Umbilical cord (tissue), 2 donors: ENCODE data around the gene MSMB. TPM values are rescaled to one million over a fixed set of nuclear protein-coding genes. Genes with fewer than 3 reads are reported as not detected.
"Not testable (repeated sequence)": the region's sequence is repeated elsewhere in the genome, so short reads cannot be mapped to it uniquely, and the experiment has no call there.

ENCODE experiments used
- DNase-seq: peaks from one replicate; pipeline ENCODE4 v3.0.0-alpha.2; 2015; ENCODE audit warnings: low spot score
- total RNA-seq: library from RNA; depleted of rRNA; stranded (reverse); fragments of >200 nt; gene quantifications from one replicate; pipeline ENCODE4 v1.2.3, GENCODE V29; 2014; ENCODE audit warnings: low replicate concordance; ENCODE audit not compliant: insufficient read depth

MSMB gene
- total RNA-seq, 1 donor from 2014 or later, result not detected

DNA sequence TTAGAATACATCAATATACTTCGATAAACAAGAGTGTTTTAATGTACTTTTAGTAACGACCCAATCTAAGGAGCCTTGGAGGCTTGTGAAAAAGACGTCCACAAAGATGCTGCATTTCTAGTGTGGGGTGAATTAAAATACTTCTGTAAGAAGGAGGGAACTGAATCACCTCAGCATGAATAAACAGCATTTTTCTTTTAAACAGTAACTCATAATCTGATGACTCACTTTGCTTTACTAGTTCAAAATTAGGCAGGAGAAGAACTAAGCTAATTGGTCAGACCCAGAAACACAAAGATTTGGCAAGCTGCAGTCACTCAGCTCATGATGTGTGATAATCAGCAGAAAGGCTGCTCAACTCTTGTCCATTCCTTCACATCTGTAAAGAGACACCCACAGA lies 39.9 kb downstream of the MSMB start:
- DNase-seq, result no peak

DNA sequence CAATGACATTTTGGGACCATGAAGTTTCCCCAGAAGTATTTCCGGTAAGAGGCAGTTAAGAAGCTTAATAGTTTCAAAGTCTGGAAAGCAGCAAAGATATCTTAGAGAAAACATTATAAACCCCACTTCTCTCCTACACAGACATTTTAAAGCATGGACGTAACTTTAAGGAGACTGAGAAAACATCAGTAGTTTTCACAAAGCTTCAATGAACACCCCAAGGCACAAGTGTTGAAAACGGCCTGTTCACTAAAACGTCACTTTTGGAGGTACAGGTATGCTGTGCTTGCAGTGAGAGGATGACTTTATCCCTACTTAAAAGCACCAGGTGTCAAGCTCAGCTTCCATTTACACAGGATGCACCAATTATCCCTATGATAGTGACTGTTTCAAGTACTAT lies 40.7 kb downstream of the MSMB start:
- DNase-seq, result no peak

DNA sequence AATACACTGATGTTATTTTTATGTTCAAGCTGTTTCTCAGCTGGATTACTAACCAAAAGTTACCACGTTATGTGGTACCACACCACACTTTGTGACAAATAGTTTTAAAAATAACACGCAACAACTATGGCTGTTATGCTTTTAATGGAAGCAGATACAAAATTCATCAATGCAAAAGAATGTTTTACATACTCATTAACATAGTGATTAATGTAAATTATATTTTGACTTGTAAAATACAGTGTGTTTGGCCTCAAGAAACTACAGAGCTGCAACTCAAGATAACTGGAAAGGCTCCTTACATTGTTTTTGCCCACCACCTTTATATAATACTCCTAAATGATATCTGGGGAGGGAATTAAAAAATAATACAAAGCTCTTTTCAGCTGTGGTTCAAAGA lies 41.1 kb downstream of the MSMB start:
- DNase-seq, result no peak

DNA sequence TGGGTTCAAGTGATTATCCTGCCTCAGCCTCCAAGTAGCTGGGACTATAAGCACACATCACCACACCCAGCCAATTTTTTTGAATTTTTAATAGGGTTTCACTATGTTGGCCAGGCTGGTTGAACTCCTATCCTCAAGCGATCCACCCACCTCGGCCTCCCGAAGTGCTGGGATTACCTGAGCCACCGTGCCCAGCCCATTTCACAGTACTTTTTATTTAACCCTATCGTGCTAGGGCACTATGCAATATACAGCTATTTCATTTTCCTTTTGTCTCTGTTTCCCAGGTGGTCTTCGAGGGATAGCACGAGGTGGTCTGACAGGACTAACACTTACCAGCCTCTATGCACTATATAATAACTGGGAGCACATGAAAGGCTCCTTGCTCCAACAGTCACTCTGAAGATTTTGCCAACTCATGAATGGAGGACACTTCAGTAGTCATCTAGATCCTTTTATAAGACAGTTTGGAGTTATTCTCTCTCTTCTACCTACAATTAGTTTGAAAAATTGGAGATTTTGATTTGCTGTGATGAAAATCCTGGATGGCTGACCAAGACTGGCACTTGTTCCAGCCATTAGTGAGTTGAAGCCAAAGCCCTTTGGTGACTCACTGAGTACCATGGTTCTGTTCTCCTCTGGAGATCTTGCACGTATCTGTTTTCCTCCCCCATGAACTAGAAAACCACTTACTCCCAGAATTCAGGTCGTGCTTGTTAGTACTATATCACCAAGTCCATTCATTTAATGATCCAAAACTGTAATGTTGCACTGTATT lies 43.0 kb downstream of the MSMB start:
- no peak for DNase-seq

DNA sequence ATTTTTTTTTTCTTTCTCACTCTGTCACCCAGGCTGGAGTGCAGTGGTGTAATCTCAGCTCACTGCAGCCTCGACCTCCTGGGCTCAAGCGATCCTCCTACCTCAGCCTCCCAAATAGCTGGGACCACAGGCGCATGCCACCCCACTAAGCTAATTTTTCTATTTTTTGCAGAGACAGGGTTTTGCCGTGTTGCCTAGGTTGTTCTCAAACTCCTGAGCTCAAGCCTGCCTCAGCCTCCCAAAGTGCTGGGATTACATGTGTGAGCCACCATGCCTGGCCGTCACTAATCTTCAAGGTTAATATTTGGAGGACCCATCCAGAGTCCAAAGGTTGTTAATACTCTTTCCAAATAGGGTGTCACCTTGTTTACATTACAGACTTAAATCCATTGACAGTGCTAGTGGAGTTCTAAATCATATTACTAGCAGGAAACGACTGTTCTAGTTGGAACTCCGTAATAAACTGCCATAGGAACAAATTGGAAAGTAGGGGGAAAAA lies 43.8 kb downstream of the MSMB start:
- not testable (repeated sequence) for DNase-seq

DNA sequence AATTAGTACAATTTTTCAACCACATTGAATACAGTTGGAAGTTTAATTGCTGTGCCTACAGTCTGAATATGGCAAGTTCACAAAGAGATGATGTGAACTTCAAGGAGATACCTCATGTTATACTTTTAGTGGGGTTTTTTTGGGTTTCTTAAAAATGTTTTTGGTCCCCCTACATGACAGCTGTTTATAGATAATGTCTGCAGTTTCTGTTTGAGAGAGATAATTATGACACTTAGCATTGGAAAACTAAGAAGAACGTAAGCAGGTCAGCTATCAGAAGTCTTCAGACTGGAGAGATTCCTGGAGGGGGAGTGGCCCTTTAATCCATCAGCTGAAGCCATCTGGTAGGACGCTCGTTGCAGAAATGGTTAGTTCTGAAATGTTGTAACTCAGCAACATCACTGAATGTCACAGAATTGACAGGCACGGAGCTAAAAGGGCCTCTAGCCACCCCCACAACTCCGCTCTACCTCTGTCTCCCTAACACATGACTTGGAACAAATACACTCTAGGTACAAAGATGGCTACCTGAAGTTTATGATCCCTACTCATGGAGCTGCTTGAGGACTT lies 44.8 kb downstream of the MSMB start:
- no peak for DNase-seq

DNA sequence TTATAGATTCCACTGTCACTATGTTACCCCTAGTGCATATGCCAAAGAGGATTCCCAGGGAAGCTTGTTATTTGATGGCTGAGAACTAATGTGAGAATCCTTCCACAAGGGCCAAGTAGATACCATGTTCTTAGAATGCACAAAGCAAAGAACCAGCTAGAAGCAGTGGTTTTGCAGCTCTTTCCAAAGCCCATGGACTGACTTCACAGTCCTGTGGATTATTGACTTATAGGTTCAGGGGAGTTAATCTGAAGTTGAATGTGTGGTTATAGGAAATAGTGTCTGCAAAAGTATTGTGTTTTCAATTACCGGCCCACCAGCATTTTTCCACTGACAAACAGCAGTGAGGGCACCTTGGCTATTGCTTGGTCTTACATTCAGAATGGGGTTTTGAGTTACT lies 45.5 kb downstream of the MSMB start:
- DNase-seq, result no peak

DNA sequence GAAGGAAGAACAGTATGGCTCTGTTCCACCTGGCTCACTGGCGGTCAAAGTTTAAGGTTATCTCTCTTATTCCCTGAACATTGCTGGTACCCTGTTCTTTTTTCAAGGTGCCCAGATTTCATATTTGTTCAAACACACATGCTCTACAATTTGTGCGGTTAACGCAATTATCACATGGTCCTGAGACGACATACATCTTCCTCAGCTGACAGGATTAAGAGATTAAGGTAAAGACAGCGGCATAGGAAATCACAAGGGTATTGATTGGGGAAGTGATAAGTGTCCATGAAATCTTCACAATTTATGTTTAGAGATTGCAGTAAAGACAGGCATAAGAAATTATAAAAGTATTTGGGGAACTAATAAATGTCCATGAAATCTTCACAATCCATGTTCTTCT lies 46.1 kb downstream of the MSMB start:
- DNase-seq, result not testable (repeated sequence)

DNA sequence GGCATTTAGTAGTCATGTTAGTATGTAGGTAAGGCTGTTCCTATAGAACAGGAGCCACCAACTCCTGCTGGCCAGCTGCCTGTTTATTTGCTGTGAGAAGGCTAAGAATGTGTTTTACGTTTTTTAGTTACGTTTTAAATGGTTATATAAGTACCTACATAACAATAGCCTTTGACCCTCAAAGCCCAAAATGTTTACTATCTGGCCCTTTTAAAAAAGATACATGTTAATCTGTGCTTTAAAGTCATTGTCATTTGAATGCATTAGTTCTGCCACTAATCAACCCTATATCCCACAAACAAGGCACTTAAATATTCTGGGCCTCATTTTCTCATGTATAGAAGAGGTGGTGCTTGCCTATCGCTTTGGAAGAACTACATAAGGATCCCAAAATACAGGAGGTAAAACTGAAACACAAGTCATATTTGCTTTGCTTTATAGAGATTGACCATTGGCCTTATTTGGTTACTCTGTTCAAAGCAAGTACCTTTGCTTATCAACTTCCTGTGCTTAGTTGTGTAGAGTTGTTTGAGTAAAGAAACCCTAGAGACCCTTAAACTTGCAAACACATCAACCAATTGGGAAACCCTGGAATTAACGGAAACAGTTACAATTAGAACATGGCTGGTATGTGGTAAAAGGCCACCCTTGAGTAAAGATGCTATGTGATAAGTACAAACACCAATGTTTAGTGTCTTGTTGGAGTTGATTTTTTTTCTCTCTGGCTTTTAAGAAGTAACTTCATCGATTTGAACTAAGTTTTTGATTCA lies 47.9 kb downstream of the MSMB start:
- DNase-seq, result no peak

DNA sequence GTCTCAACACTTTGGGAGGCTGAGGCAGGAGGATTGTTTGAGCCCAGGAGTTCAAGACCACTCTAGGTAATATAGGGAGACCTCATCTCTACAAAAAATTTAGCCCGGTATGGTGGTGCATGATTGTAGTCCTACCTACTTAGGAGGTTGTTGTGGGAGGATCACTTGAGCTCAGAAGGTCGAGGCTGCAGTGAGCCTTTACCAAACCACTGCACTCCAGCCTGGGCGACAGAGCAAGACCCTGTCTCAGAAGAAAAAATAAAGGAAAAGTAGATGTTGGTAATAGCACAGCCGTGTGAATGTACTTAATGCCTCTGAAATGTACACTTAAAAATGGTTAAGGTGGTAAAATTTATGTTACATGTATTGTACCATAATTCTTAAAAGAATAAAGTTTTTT lies 48.5 kb downstream of the MSMB start:
- no peak for DNase-seq

DNA sequence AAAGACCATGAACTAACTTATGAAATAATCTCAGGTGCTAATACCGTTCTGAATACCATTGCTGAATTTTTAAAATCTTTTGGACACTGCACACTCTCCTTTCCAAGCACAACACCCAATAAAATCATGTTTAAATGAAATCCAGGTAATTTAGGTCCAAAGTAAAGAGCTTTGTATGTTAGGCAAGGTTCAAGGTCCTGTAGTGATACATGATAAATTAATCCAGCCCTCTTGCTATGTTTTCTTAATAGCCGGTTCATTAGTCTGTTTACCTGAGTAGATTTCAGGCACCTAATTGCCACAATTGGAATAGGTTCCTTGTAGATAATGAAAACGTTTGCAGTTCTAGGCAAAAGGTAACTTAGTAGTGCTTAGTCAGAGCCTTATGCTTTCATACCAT lies 60.5 kb downstream of the MSMB start:
- not testable (repeated sequence) for DNase-seq

DNA sequence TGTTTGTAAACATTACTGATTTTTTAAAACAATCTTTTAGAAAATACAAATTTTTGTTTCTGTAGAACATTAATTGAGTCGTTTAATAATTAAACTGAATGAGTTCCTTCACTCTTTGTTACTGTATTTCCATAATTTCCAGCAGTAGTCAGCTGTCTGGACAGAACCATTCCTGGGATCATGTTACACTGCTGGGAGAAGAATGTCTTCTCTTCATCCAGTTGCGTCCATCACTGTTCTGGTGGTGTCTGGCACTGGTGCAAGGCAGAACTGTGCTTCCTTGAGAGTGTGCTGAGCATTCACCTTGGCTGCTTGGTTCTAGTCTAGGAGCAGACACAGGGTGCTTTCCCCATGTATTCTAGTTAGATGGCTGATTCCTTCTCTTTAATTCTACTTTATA lies 61.6 kb downstream of the MSMB start:
- DNase-seq, result not testable (repeated sequence)

DNA sequence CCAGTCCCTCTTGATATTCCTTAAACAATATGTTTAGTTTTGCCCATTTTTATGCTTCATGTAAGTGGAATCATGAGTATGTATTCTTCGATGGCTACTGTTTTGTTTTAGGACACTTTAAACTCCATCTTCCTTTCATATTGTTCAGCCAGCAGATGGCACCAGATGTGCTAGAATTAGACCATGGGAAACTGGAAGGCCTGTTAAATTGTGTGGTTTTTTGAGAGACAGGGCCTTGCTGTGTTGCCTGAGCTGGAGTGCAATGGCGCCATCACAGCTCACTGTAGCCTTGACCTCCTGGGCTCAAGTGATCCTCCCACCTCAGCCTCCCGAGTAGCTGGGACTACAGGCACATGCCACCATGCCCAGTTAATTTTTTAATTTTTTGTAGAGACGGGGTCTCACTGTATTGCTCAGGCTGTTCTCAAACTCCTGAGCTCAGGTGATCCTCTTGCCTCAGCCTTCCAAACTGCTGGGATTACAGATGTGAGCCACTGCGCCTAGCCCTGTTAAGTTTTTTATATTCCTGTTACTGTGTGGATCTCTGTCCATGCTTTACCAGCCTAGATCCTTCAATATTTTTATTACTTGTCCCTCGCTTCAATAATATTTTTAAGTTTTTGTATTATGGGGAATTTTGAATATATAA lies 62.4 kb downstream of the MSMB start:
- DNase-seq, result peak; percentile 46

Other genes starting within 250 kb of the MSMB start
- gene AGAP4, start 198.8 kb downstream of the MSMB start, total RNA-seq, result 4.6 TPM
- 73.2 TPM for gene TIMM23, start 73.8 kb downstream of the MSMB start, total RNA-seq
- 256 TPM for gene NCOA4, start 15.6 kb downstream of the MSMB start, total RNA-seq
- gene ANTXRL, start 240.7 kb upstream of the MSMB start, total RNA-seq, result 0.48 TPM